ENCODE measurements around the gene DPCD. TPM values are rescaled to one million over a fixed set of nuclear protein-coding genes. Genes with fewer than 3 reads are reported as not detected.

The DPCD gene
- total and polyA plus RNA-seq, 2 donors (not counting 3 experiments of a cell fraction or from before 2014, with no cell fraction given) = 25.3 to 39.3 TPM

GRCh38 chr10:101650863-101651262 is 62.7 kb downstream of the DPCD start:
- Histone ChIP-seq H3K9ac (replicated peaks; ENCODE audit: extremely low read depth, insufficient read depth, low read length) (no peak overlapping the region), H2AFZ (ENCODE audit: low read depth, low read length) (no peak overlapping the region), H3K36me3 (ENCODE audit: control insufficient read depth in 2 of 2, extremely low read depth in 1 of 2, insufficient read depth in 2 of 2, low read length in 2 of 2) (peaks cover 5 to 8% of the 10 kb centered on the region in 2 experiments), H3K9me3 (replicated peaks; ENCODE audit: control insufficient read depth, insufficient read depth, low read length) (no peaks in the 10 kb centered on the region), H3K4me3 (replicated peaks in 1 of 3; ENCODE audit: insufficient read depth in 1 of 3, low read depth in 1 of 3, low read length in 3 of 3) (no peak overlapping the region), H3K79me2 (ENCODE audit: control insufficient read depth, insufficient read depth, low read length) (no peaks in the 10 kb centered on the region), H3K27ac (ENCODE audit: insufficient read depth, low read depth, low read length) (no peak overlapping the region), H3K4me2 (ENCODE audit: insufficient read depth, low read length) (no peak overlapping the region), H4K20me1 (replicated peaks; ENCODE audit: control insufficient read depth, extremely low read depth, insufficient read depth, low read length) (no peaks in the 10 kb centered on the region), H3K9me1 (replicated peaks; ENCODE audit: control insufficient read depth, extremely low read depth, insufficient read depth, low read length) (no peaks in the 10 kb centered on the region), H3K27me3 (ENCODE audit: control insufficient read depth in 2 of 2, insufficient read depth in 2 of 2, low read length in 2 of 2) (no peaks in the 10 kb centered on the region), H3K4me1 (ENCODE audit: control insufficient read depth, extremely low read depth, insufficient read depth, low read length) (no peaks in the 10 kb centered on the region)
- TF ChIP-seq GATA2 (IDR thresholded peaks at IDR 0.05; ENCODE audit: insufficient read depth, insufficient read length, low read depth, low read length) (no peak), POLR2AphosphoS5 (IDR thresholded peaks at IDR 0.05; ENCODE audit: insufficient read depth, low read depth, low read length) (no peak), EZH2 (IDR thresholded peaks at IDR 0.05; ENCODE audit: borderline replicate concordance, low read depth, low read length, severe bottlenecking) (no peak), JUN (IDR thresholded peaks at IDR 0.05; ENCODE audit: borderline replicate concordance, insufficient read depth, insufficient read length, low read depth) (no peak)
- TF ChIP-seq, protein P1, sequence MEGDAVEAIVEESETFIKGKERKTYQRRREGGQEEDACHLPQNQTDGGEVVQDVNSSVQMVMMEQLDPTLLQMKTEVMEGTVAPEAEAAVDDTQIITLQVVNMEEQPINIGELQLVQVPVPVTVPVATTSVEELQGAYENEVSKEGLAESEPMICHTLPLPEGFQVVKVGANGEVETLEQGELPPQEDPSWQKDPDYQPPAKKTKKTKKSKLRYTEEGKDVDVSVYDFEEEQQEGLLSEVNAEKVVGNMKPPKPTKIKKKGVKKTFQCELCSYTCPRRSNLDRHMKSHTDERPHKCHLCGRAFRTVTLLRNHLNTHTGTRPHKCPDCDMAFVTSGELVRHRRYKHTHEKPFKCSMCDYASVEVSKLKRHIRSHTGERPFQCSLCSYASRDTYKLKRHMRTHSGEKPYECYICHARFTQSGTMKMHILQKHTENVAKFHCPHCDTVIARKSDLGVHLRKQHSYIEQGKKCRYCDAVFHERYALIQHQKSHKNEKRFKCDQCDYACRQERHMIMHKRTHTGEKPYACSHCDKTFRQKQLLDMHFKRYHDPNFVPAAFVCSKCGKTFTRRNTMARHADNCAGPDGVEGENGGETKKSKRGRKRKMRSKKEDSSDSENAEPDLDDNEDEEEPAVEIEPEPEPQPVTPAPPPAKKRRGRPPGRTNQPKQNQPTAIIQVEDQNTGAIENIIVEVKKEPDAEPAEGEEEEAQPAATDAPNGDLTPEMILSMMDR (IDR thresholded peaks at IDR 0.05; ENCODE audit: extremely low read depth in 1 of 2, insufficient read depth in 1 of 2, low read depth in 1 of 2, low read length in 2 of 2) = no peak
- no TSS peak for BruUV-seq (replicated peaks)
- CTCF ChIA-PET = no interaction called here
- POLR2A ChIA-PET = no interaction called here
- no peak for DNase-seq (ENCODE audit: low read depth, low spot score)
- FAIRE-seq = no peak
- dilution Hi-C loops (cut with MboI; ENCODE audit: extremely low pct_ligation_motif_present, low sequenced_read_pairs) = no loop called here
- intact Hi-C loops (cut with micrococcal nuclease) = no loop called here

DNA sequence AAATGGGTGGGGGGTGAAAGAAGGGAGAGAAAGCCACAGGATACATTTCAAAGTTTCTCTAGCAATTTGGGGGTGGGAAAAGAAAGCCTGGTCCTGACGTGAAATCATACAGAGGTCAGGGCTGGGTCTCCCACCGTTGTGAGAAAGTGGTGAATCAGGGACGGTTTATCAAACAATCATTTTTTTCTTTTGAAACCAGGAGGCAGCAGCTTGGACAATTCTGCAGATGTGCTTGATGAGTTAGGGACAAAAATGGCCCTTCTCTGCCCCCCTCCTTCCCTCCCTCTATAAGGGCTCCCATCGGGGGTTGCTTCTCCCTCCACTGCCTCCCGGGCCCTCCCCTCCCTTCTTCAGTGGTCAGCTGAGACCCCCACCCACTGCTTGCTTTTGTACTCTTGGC is 63.2 kb downstream of the DPCD start:
- BruUV-seq (replicated peaks) = no TSS peak
- DNase-seq (ENCODE audit: low read depth, low spot score) = no peak
- CTCF ChIA-PET = no interaction called here
- dilution Hi-C loops (cut with MboI; ENCODE audit: extremely low pct_ligation_motif_present, low sequenced_read_pairs) = no loop called here
- Histone ChIP-seq H3K9me1 (replicated peaks; ENCODE audit: control insufficient read depth, extremely low read depth, insufficient read depth, low read length) (no peaks in the 10 kb centered on the region), H3K27me3 (ENCODE audit: control insufficient read depth in 2 of 2, insufficient read depth in 2 of 2, low read length in 2 of 2) (no peaks in the 10 kb centered on the region), H3K4me2 (ENCODE audit: insufficient read depth, low read length) (no peak overlapping the region), H3K27ac (ENCODE audit: insufficient read depth, low read depth, low read length) (no peak overlapping the region), H3K9ac (replicated peaks; ENCODE audit: extremely low read depth, insufficient read depth, low read length) (no peak overlapping the region), H3K4me1 (ENCODE audit: control insufficient read depth, extremely low read depth, insufficient read depth, low read length) (no peaks in the 10 kb centered on the region), H2AFZ (ENCODE audit: low read depth, low read length) (no peak overlapping the region), H3K36me3 (ENCODE audit: control insufficient read depth in 2 of 2, extremely low read depth in 1 of 2, insufficient read depth in 2 of 2, low read length in 2 of 2) (peaks cover 5 to 8% of the 10 kb centered on the region in 2 experiments), H3K4me3 (replicated peaks in 1 of 3; ENCODE audit: insufficient read depth in 1 of 3, low read depth in 1 of 3, low read length in 3 of 3) (no peak overlapping the region), H4K20me1 (replicated peaks; ENCODE audit: control insufficient read depth, extremely low read depth, insufficient read depth, low read length) (no peaks in the 10 kb centered on the region), H3K79me2 (ENCODE audit: control insufficient read depth, insufficient read depth, low read length) (no peaks in the 10 kb centered on the region), H3K9me3 (replicated peaks; ENCODE audit: control insufficient read depth, insufficient read depth, low read length) (no peaks in the 10 kb centered on the region)
- no peak for FAIRE-seq
- POLR2A ChIA-PET = no interaction called here
- TF ChIP-seq, protein P1 (IDR thresholded peaks at IDR 0.05; ENCODE audit: extremely low read depth in 1 of 2, insufficient read depth in 1 of 2, low read depth in 1 of 2, low read length in 2 of 2) = no peak
- TF ChIP-seq GATA2 (IDR thresholded peaks at IDR 0.05; ENCODE audit: insufficient read depth, insufficient read length, low read depth, low read length) (no peak), JUN (IDR thresholded peaks at IDR 0.05; ENCODE audit: borderline replicate concordance, insufficient read depth, insufficient read length, low read depth) (no peak), EZH2 (IDR thresholded peaks at IDR 0.05; ENCODE audit: borderline replicate concordance, low read depth, low read length, severe bottlenecking) (no peak), FOS (IDR thresholded peaks at IDR 0.05; ENCODE audit: borderline replicate concordance, insufficient read depth, low read length) (no peak), POLR2AphosphoS5 (IDR thresholded peaks at IDR 0.05; ENCODE audit: insufficient read depth, low read depth, low read length) (no peak)
- TF ChIP-seq, protein P2, sequence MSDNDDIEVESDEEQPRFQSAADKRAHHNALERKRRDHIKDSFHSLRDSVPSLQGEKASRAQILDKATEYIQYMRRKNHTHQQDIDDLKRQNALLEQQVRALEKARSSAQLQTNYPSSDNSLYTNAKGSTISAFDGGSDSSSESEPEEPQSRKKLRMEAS (IDR thresholded peaks at IDR 0.05; ENCODE audit: insufficient read depth, insufficient read length) = no peak
- intact Hi-C loops (cut with micrococcal nuclease) = no loop called here

All from endothelial cell of umbilical vein (primary cell).